Naive thymus-derived CD8-positive, alpha-beta T cell (primary cell): ENCODE measurements around the gene COA8. TPM values are rescaled to one million over a fixed set of nuclear protein-coding genes. Genes with fewer than 3 reads are reported as not detected.

Experiments used
- ATAC-seq, 2 donors: fragments of 150-1000 bp; cut with Tn5 transposase in 1 of 2; sonication (Bioruptor Pico), chemical (Tn5 transposase) in 1 of 2; 1 replicate in 1 of 2; 2 replicates in 1 of 2; pipeline ENCODE4 v1.10.0; 2021; ENCODE audit warnings: mild to moderate bottlenecking in 2 of 2, moderate library complexity in 2 of 2
- POLR2A ChIA-PET: fragments of 350-600 bp; sonication (Branson Sonifier 250); formaldehyde crosslinking; loops from one replicate; lab custom pipeline; 2021; ENCODE audit warnings: antibody characterized with exemption; lab: Charles Lee
- DNase-seq, 10 donors: peaks; one replicate each; pipeline versions ENCODE4 v3.0.0 to v3.0.0-alpha.2; 2020 to 2022
- H3K27ac Mint-ChIP-seq, 10 donors: one replicate each; pipeline ENCODE4 v1.8.0; 2020 to 2022; ENCODE audit warnings: mild to moderate bottlenecking in 10 of 10, mixed read lengths in 10 of 10, moderate library complexity in 4 of 10, inconsistent platforms in 1 of 10
- H3K27me3 Mint-ChIP-seq, 5 donors: one replicate each; pipeline ENCODE4 v1.8.0; 2021 to 2022; ENCODE audit warnings: mixed read lengths in 5 of 5
- H3K36me3 Mint-ChIP-seq, 3 donors: one replicate each; pipeline ENCODE4 v1.8.0; 2020 to 2022; ENCODE audit warnings: mixed read lengths in 3 of 3, mild to moderate bottlenecking in 2 of 3, inconsistent platforms in 1 of 3
- H3K4me1 Mint-ChIP-seq, 4 donors: one replicate each; pipeline ENCODE4 v1.8.0; 2021 to 2022; ENCODE audit warnings: mixed read lengths in 4 of 4
- H3K4me3 Mint-ChIP-seq, 10 donors: one replicate each; pipeline ENCODE4 v1.8.0; 2020 to 2022; ENCODE audit warnings: mild to moderate bottlenecking in 10 of 10, mixed read lengths in 10 of 10, moderate library complexity in 6 of 10, inconsistent platforms in 1 of 10
- H3K9me3 Mint-ChIP-seq, 9 donors: one replicate each; pipeline ENCODE4 v1.8.0; 2020 to 2022; ENCODE audit warnings: mixed read lengths in 9 of 9, mild to moderate bottlenecking in 3 of 9, inconsistent platforms in 1 of 9, moderate library complexity in 1 of 9
- polyA plus RNA-seq, 3 donors: library from polyadenylated mRNA; unstranded; fragments of 300-500 nt; fragmentation: Illumina TruSeq; gene quantifications; one replicate each; pipeline ENCODE4 v1.2.3, GENCODE V29; 2021
- total RNA-seq, 8 experiments: library from RNA in 2 of 8; stranded (reverse) in 2 of 8; gene quantifications; one replicate each; pipeline ENCODE4 v1.2.3 and lab custom pipeline; 2021 to 2026

COA8 gene
- total and polyA plus RNA-seq, 5 experiments from 2014 or later, result 27.4 to 72.0 (median 47.3) TPM

- H3K36me3 Mint-ChIP-seq, result peaks cover 0 to 61% (median 6%) of the 10 kb centered on the region in 3 donors
- no peaks in the 10 kb centered on the region for H3K4me1 Mint-ChIP-seq
- ATAC-seq, result no peak
- no peak overlapping the region for H3K4me3 Mint-ChIP-seq
- H3K27ac Mint-ChIP-seq, result peak overlapping the region in 3 of 10 donors; percentile 41 to 73 (median 63)
- no peak for DNase-seq
- H3K9me3 Mint-ChIP-seq, result no peaks in the 10 kb centered on the region
- no peaks in the 10 kb centered on the region for H3K27me3 Mint-ChIP-seq
- POLR2A ChIA-PET, result no interaction called here
Measured at GRCh38 chr14:103574707-103575285, 12.0 kb downstream of the COA8 start.

DNA sequence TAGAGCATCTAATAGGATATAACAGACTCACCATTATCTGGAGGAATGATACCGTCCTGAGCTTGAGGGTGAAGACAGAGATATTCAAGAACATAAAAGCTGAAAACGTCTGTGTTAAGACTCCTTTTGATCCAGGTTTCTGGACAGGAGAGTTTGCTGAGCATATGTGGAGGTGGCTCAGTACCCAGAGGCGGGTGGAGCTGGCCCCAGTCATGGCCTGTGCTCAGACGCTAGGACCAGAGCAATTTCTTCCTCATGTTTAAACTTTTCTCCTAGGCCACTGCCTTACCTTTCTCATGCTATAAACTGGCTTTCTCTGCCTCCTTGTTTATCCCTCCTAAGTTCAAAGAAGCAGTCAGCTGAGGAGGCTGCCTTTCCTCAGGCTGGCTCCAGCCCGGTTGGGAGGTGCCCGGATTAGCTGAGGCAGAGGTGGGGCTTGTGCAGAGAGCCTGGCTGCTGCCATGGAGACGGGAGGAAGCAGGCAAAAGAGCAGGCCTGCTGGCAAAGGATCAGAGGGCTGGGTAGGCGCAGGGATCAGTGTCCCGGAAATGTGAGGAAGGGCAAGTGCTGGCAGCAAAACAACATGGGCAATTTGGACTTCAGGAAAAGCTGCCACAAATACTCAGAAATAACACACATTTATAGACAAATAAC, 13.7 kb downstream of the COA8 start:
- POLR2A ChIA-PET, result interaction anchor here (0.5 to 0.6 kb wide), 2 partner anchors 10 to 46 kb away, joined by 3 read pairs; no protein-coding TSS in a partner anchor
- Mint-ChIP-seq H3K4me3 (no peak overlapping the region), H3K27ac (peak overlapping the region in 2 of 10 donors; percentile 34 to 60), H3K9me3 (no peaks in the 10 kb centered on the region), H3K36me3 (peaks cover 0 to 67% (median 6%) of the 10 kb centered on the region in 3 donors), H3K27me3 (no peaks in the 10 kb centered on the region), H3K4me1 (no peaks in the 10 kb centered on the region)
- ATAC-seq, result no peak
- no peak for DNase-seq

DNA sequence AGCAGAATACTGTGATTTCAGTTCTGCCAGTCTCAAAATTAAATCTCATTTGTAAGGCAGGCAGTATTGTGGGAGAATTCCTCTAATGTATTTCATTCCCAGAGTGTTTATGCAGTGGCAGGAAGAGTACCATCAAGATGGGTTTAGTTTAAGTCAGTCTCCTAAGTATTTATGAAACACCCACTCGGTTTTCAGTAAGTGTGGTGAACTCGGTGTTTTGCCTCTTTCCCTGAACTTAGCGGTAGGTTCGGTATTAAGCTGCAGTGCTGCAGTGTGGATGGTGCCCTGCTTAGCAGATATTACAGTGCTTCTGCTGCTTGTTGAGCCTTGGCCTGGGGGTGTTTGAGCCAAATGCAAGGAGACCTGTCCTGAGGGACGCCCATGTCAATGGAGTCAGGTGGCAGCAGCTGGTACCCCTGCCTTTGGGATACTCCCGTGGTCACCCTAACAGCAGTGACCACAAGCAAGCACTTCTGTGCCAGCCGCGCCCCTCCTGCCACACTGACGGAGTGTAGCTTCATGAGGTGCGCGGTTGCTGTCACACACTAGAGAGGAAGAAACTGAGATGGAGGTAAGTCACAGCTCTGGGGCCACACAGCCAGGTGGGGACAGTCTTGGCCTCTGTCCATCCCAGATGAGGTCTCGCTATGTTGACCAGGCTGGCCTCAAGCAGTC, 15.8 kb downstream of the COA8 start:
- H3K4me3 Mint-ChIP-seq, result no peak overlapping the region
- DNase-seq (no peak), ATAC-seq (no peak)
- H3K4me1 Mint-ChIP-seq, result no peaks in the 10 kb centered on the region
- H3K36me3 Mint-ChIP-seq, result peaks cover 0 to 63% (median 5%) of the 10 kb centered on the region in 3 donors
- no peaks in the 10 kb centered on the region for H3K9me3 Mint-ChIP-seq
- POLR2A ChIA-PET, result no interaction called here
- no peaks in the 10 kb centered on the region for H3K27me3 Mint-ChIP-seq
- H3K27ac Mint-ChIP-seq, result no peak overlapping the region

GRCh38 chr14:103581206-103581605, 18.4 kb downstream of the COA8 start:
- no peak for ATAC-seq
- POLR2A ChIA-PET, result no interaction called here
- H3K4me3 Mint-ChIP-seq, result no peak overlapping the region
- no peaks in the 10 kb centered on the region for H3K4me1 Mint-ChIP-seq
- H3K9me3 Mint-ChIP-seq, result no peaks in the 10 kb centered on the region
- DNase-seq, result no peak
- no peaks in the 10 kb centered on the region for H3K27me3 Mint-ChIP-seq
- H3K36me3 Mint-ChIP-seq, result peaks cover 0 to 51% (median 5%) of the 10 kb centered on the region in 3 donors
- H3K27ac Mint-ChIP-seq, result peak overlapping the region in 1 of 10 donors; percentile 43

DNA sequence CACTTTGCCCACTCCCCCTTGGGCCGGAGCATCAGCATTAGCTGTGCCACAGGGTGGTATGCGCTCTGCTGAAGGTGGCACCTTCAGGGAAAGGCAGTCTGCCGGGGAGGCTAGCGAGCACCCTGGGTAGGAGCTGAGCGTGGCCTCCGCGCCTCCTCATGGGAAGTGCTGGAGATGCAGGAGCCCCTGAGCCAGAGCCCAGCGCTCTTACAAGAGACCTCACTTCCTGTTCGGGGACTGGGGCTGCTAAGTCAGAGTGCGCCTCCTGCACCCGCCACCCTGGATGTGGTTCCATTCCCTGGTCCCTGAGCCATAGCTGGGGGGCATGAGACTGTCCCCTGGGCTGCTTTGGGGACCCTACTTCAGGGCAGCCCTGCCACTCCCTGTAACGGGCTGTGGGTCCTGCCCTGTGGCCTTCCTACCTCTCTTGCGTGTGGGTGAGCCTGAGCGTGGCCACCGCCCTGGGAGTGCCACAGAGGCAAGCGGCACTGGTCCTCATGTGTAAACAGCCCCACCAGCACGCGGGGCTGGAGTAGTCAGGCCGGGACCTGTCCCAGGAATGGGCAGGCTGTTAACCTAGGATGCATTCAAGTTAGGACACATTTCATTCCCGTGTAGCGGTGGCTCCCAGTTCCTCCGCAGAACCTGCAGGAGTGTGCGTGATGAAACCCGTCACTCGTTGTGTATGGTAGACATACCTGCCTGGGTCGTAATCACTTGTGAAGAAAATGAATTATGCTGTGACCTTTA, 19.4 kb downstream of the COA8 start:
- H3K9me3 Mint-ChIP-seq, result no peaks in the 10 kb centered on the region
- H3K36me3 Mint-ChIP-seq, result peaks cover 0 to 48% (median 5%) of the 10 kb centered on the region in 3 donors

DNA sequence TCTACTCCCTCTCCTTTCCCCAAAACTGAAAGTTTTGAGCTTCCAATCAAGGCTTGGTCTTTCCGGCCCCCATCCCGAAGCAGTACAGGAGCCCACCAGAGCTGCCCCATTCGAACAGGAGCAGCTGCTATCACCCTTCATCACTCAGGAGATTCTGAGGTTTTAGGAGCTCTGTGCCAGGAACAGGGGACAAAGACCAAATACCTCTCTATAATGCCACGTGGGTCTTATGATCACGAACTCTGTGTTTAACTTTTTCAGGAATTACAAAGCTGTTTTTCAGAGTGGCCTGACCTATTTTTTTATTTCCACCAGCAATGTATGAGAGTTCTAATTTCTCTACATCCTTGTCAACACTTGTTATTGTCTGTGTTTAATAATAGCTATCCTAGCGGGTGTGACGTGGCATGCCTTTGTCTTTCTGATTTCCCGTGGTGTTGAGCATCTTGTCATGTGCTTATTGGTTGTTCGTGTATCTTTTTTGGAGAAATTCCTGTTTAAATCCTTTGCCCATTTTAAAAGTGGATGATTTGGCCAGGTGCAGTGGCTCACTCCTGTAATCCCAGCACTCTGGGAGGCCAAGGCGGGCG, 21.7 kb downstream of the COA8 start:
- POLR2A ChIA-PET, result no interaction called here
- Mint-ChIP-seq H3K27ac (peak overlapping the region in 2 of 10 donors; percentile 4 to 48), H3K27me3 (no peaks in the 10 kb centered on the region), H3K4me1 (peaks cover 0 to 2% (median under 1%) of the 10 kb centered on the region in 4 donors), H3K4me3 (no peak overlapping the region), H3K9me3 (no peaks in the 10 kb centered on the region), H3K36me3 (peaks cover 0 to 44% (median 5%) of the 10 kb centered on the region in 3 donors)
- ATAC-seq, result no peak
- DNase-seq, result no peak

More for the DNA sequence above, 19.4 kb downstream of the COA8 start:
- no peaks in the 10 kb centered on the region for H3K4me1 Mint-ChIP-seq
- H3K27ac Mint-ChIP-seq, result no peak overlapping the region
- ATAC-seq, result no peak
- POLR2A ChIA-PET, result no interaction called here
- no peaks in the 10 kb centered on the region for H3K27me3 Mint-ChIP-seq
- DNase-seq, result no peak
- no peak overlapping the region for H3K4me3 Mint-ChIP-seq

DNA sequence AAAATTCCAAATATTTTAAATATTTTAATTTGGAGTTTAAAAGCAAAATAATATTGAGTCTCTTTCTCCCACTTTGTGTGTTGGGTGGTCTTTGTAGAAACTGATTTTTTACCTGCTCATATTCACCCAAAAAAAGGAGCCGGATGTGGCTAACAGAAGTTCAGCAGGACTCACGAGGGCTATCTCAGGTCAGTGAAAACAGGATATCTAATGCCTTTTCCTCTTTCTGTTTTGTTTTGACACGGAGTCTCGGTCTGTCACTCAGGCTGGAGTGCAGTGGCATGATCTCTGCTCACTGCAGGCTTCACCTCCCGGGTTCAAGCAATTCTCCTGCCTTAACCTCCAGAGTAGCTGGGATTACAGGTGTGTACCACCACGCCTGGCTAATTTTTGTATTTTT, 30.8 kb downstream of the COA8 start:
- Mint-ChIP-seq H3K4me3 (peak overlapping the region in 2 of 10 donors; percentile 20 to 55), H3K27ac (peak overlapping the region in 1 of 10 donors; percentile 46), H3K36me3 (peaks cover 0 to 18% (median 0%) of the 10 kb centered on the region in 3 donors), H3K4me1 (peaks cover 0 to 2% (median under 1%) of the 10 kb centered on the region in 4 donors), H3K9me3 (no peaks in the 10 kb centered on the region), H3K27me3 (no peaks in the 10 kb centered on the region)
- POLR2A ChIA-PET, result interaction anchor here (0.7 kb wide), 2 partner anchors 10 to 28 kb away, joined by 3 to 6 read pairs; no protein-coding TSS in a partner anchor
- DNase-seq (no peak), ATAC-seq (no peak)

DNA sequence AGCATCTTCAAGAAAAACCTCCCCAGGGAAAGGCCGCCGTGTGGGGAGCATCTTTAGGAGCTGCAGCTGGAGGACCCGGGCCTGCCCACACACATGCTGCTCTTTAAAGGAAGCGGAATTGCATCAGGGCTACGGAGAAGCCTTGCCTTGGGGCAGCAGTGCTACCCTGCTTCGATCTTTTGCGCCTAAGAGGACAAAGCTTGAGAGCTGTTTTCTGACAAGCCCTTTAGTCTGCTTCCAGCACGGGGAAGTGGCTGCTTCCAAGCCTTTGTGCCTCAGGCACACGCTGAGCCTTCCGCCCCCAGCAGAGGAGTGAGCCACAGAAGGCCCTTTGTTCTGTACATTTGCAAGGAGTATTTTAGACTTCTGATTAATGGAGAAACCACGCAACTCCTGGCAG, 31.5 kb downstream of the COA8 start:
- peaks cover 0 to 1% (median 0%) of the 10 kb centered on the region in 4 donors for H3K4me1 Mint-ChIP-seq
- ATAC-seq (no peak), DNase-seq (no peak)
- H3K36me3 Mint-ChIP-seq, result peaks cover 0 to 13% (median 0%) of the 10 kb centered on the region in 3 donors
- POLR2A ChIA-PET, result no interaction called here
- no peaks in the 10 kb centered on the region for H3K27me3 Mint-ChIP-seq
- H3K27ac Mint-ChIP-seq, result peak overlapping the region in 1 of 10 donors; percentile 58
- H3K9me3 Mint-ChIP-seq, result no peaks in the 10 kb centered on the region
- H3K4me3 Mint-ChIP-seq, result no peak overlapping the region

DNA sequence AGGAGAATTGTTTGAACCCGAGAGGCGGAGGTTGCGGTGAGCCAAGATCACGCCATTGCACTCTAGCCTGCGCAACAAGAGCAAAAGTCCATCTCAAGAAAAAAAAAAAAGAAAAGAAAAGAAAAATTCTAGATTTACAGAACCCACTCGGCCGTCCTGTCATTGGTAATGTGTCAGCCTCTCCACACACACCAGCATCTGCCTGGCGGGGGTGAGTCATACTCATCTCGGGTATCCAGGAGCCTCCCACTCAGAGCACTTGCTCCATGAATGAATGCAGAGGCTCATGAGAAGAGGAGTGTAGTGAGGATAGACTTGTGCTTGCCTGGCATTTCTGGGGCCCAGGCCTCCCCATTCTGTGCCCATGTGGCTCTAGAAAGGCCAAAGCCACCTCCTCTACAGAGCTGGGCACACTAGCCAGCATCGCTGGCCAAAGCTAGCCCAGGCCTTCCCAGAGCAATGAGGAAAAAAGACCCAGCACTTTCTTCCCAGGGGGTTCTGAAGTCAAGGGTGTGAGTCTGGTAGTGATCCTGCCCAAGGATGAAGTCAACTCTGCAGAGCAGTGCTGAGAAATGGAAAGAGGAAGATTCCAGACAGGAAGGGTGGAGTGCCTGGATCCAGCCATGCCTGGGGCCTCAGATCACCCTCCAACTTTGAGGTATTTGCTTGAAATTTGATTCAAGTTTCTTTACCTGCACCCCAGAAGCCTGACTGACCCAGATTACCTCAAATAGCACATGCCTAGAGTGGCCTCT, 35.0 kb downstream of the COA8 start:
- Mint-ChIP-seq H3K9me3 (no peaks in the 10 kb centered on the region), H3K4me3 (no peak overlapping the region), H3K4me1 (no peaks in the 10 kb centered on the region), H3K27ac (peak overlapping the region in 1 of 10 donors; percentile 21), H3K27me3 (no peaks in the 10 kb centered on the region), H3K36me3 (no peaks in the 10 kb centered on the region)
- ATAC-seq (no peak), DNase-seq (no peak)
- POLR2A ChIA-PET, result no interaction called here

DNA sequence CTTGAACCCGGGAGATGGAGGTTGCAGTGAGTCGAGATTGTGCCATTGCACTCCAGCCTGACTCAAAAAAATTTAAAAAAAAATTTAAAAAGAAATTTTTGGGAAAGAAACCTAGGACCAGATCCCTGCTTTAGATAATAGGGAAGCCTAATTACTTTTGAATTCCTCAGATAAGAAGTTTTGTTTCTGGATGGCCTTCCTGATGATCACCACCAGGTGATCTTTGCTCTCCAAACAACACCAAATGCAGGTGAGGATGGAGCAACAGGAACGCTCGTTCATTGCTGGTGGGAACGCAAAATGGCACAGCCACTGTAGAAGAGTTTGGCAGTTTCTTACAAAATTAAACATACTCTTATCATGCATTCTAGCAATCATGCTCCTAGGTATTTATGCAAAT, 37.7 kb downstream of the COA8 start:
- H3K9me3 Mint-ChIP-seq, result no peaks in the 10 kb centered on the region
- H3K27ac Mint-ChIP-seq, result no peak overlapping the region
- H3K4me1 Mint-ChIP-seq, result peaks cover 0 to 2% (median 0%) of the 10 kb centered on the region in 4 donors
- no peaks in the 10 kb centered on the region for H3K27me3 Mint-ChIP-seq
- DNase-seq, result no peak
- POLR2A ChIA-PET, result interaction anchor here (0.6 kb wide), 1 partner anchor 9 kb away, joined by 5 read pairs; no protein-coding TSS in a partner anchor
- H3K4me3 Mint-ChIP-seq, result no peak overlapping the region
- H3K36me3 Mint-ChIP-seq, result no peaks in the 10 kb centered on the region
- ATAC-seq, result no peak

DNA sequence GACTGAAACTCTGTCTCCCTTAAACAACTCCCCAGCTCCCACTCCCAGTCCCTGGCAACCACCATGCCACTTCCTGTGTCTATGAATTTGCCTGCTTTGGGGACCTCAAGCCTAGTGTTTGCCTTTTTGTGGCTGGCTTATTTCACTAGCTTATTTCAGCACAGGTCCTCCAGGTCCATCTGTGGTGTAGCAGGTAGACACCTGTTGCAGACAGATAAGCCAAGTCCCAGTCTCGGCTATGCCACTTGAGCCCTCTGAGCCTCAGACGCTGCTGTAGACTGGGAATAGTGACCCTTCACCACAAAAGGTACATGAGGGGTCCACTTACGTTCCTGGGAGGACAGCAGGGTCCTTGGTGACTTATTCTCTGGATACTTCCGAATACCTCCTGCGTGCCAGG, 41.9 kb downstream of the COA8 start:
- H3K27ac Mint-ChIP-seq, result peak overlapping the region in 2 of 10 donors; percentile 12 to 13
- ATAC-seq (no peak), DNase-seq (no peak)
- H3K4me3 Mint-ChIP-seq, result no peak overlapping the region
- peaks cover 18 to 27% (median 22%) of the 10 kb centered on the region in 4 donors for H3K4me1 Mint-ChIP-seq
- POLR2A ChIA-PET, result no interaction called here
- peaks cover 0 to 1% (median 0%) of the 10 kb centered on the region in 9 donors for H3K9me3 Mint-ChIP-seq
- H3K27me3 Mint-ChIP-seq, result peaks cover 0 to 14% (median 5%) of the 10 kb centered on the region in 5 donors
- H3K36me3 Mint-ChIP-seq, result no peaks in the 10 kb centered on the region
